NOMO-1 (cell line): ENCODE measurements around the gene RGS10.
"Not testable (repeated sequence)": the region's sequence is repeated elsewhere in the genome, so short reads cannot be mapped to it uniquely, and the experiment has no call there.

ENCODE experiments used
- DNase-seq, 2 experiments: peaks; one replicate each; lab custom pipeline; 2025; ENCODE audit not compliant: unreplicated experiment in 2 of 2; lab: John Stamatoyannopoulos, UW

Gene RGS10

GRCh38 chr10:119473771-119474170, 68.7 kb downstream of the RGS10 start:
- no peak for DNase-seq

GRCh38 chr10:119470920-119471702, 71.4 kb downstream of the RGS10 start:
- no peak for DNase-seq

- no peak for DNase-seq
Observed at GRCh38 chr10:119469846-119470245, 72.7 kb downstream of the RGS10 start.

- no peak for DNase-seq
Observed at GRCh38 chr10:119469325-119469707, 73.2 kb downstream of the RGS10 start.

- DNase-seq, result no peak
Observed at GRCh38 chr10:119468542-119469324, 73.8 kb downstream of the RGS10 start.

GRCh38 chr10:119466655-119467054, 75.9 kb downstream of the RGS10 start:
- DNase-seq, result no peak

- no peak for DNase-seq
Observed at GRCh38 chr10:119466076-119466475, 76.4 kb downstream of the RGS10 start.

GRCh38 chr10:119465085-119465484, 77.4 kb downstream of the RGS10 start:
- no peak for DNase-seq

GRCh38 chr10:119463195-119463594, 79.3 kb downstream of the RGS10 start:
- DNase-seq, result not testable (repeated sequence)

- DNase-seq, result no peak
Observed at GRCh38 chr10:119462773-119463172, 79.7 kb downstream of the RGS10 start.

GRCh38 chr10:119461923-119462322, 80.6 kb downstream of the RGS10 start:
- DNase-seq, result no peak

- DNase-seq, result no peak
Observed at GRCh38 chr10:119461380-119461779, 81.1 kb downstream of the RGS10 start.

- no peak for DNase-seq
Observed at GRCh38 chr10:119460369-119461195, 81.9 kb downstream of the RGS10 start.

- no peak for DNase-seq
Observed at GRCh38 chr10:119459681-119460340, 82.7 kb downstream of the RGS10 start.

GRCh38 chr10:119457966-119458766, 84.4 kb downstream of the RGS10 start:
- DNase-seq, result no peak

GRCh38 chr10:119456435-119456810, 86.1 kb downstream of the RGS10 start:
- DNase-seq, result no peak

GRCh38 chr10:119455609-119456434, 86.7 kb downstream of the RGS10 start:
- DNase-seq, result no peak

GRCh38 chr10:119454990-119455389, 87.5 kb downstream of the RGS10 start:
- DNase-seq, result no peak

- no peak for DNase-seq
Observed at GRCh38 chr10:119454316-119454715, 88.2 kb downstream of the RGS10 start.
